Stimulated activated memory B cell treated with anti-CD40 and anti-IgM and Interleukin-4, amounts not matched to agents 10 μg/mL and 1 μg/mL and 100 μg/mL, for 72 hours (primary cell): Measurements from ENCODE around the gene KLK4.
A peak's percentile ranks its signal among the peaks of the same experiment; 100 is the strongest.
"Not testable (repeated sequence)": the region's sequence is repeated elsewhere in the genome, so short reads cannot be mapped to it uniquely, and the experiment has no call there.

Experiments
- ATAC-seq: fragments of 150-1000 bp; cut with Tn5 transposase; 2 replicates; pipeline ENCODE4 v1.10.0; 2021
- H3K27ac Mint-ChIP-seq: one replicate; pipeline ENCODE4 v1.8.0; 2022; ENCODE audit warnings: mild to moderate bottlenecking, mixed read lengths
- H3K27me3 Mint-ChIP-seq: one replicate; pipeline ENCODE4 v1.8.0; 2022; ENCODE audit warnings: mixed read lengths
- H3K36me3 Mint-ChIP-seq: one replicate; pipeline ENCODE4 v1.8.0; 2022; ENCODE audit warnings: mixed read lengths
- H3K4me1 Mint-ChIP-seq: one replicate; pipeline ENCODE4 v1.8.0; 2022; ENCODE audit warnings: mixed read lengths
- H3K4me3 Mint-ChIP-seq: one replicate; pipeline ENCODE4 v1.8.0; 2022; ENCODE audit warnings: mild to moderate bottlenecking, moderate library complexity, mixed read lengths
- H3K9me3 Mint-ChIP-seq: one replicate; pipeline ENCODE4 v1.8.0; 2022; ENCODE audit warnings: mixed read lengths

Gene KLK4

GRCh38 chr19:50897612-50898011, 13.6 kb downstream of the KLK4 start:
- H3K27me3 Mint-ChIP-seq: no peaks in the 10 kb centered on the region
- peaks cover 36% of the 10 kb centered on the region for H3K4me1 Mint-ChIP-seq
- peak overlapping the region; percentile 94 for H3K27ac Mint-ChIP-seq
- ATAC-seq: no peak
- no peaks in the 10 kb centered on the region for H3K36me3 Mint-ChIP-seq
- no peak overlapping the region for H3K4me3 Mint-ChIP-seq
- H3K9me3 Mint-ChIP-seq: peaks cover 4% of the 10 kb centered on the region

- Mint-ChIP-seq H3K27me3 (no peaks in the 10 kb centered on the region), H3K4me3 (peak overlapping the region; percentile 50), H3K27ac (peak overlapping the region; percentile 94), H3K36me3 (no peaks in the 10 kb centered on the region), H3K4me1 (peaks cover 41% of the 10 kb centered on the region), H3K9me3 (peaks cover 4% of the 10 kb centered on the region)
- peak; percentile 49 for ATAC-seq
Measured at GRCh38 chr19:50897191-50897607, 14.0 kb downstream of the KLK4 start.

- H3K4me3 Mint-ChIP-seq: peak overlapping the region; percentile 50
- no peaks in the 10 kb centered on the region for H3K36me3 Mint-ChIP-seq
- H3K27me3 Mint-ChIP-seq: no peaks in the 10 kb centered on the region
- peak; percentile 99 for ATAC-seq
- H3K4me1 Mint-ChIP-seq: peaks cover 46% of the 10 kb centered on the region
- peaks cover 4% of the 10 kb centered on the region for H3K9me3 Mint-ChIP-seq
- peak overlapping the region; percentile 94 for H3K27ac Mint-ChIP-seq
Measured at GRCh38 chr19:50896591-50897190, 14.5 kb downstream of the KLK4 start.

GRCh38 chr19:50896089-50896590, 15.1 kb downstream of the KLK4 start:
- H3K4me3 Mint-ChIP-seq, H3K36me3 Mint-ChIP-seq, H3K27me3 Mint-ChIP-seq, ATAC-seq, H3K9me3 Mint-ChIP-seq: not testable (repeated sequence)
- Mint-ChIP-seq H3K4me1 (peaks cover 51% of the 10 kb centered on the region), H3K27ac (peak overlapping the region; percentile 94)

- Mint-ChIP-seq H3K4me1 (peaks cover 63% of the 10 kb centered on the region), H3K9me3 (peaks cover 4% of the 10 kb centered on the region), H3K4me3 (no peak overlapping the region), H3K36me3 (no peaks in the 10 kb centered on the region), H3K27ac (peak overlapping the region; percentile 28), H3K27me3 (no peaks in the 10 kb centered on the region)
- ATAC-seq: no peak
Measured at GRCh38 chr19:50894478-50895356, 16.5 kb downstream of the KLK4 start.

- no peaks in the 10 kb centered on the region for H3K27me3 Mint-ChIP-seq
Measured at GRCh38 chr19:50893047-50893736, 18.0 kb downstream of the KLK4 start.

GRCh38 chr19:50891253-50891625, 20.0 kb downstream of the KLK4 start:
- Mint-ChIP-seq H3K9me3 (peaks cover 4% of the 10 kb centered on the region), H3K27ac (peak overlapping the region; percentile 78), H3K36me3 (no peaks in the 10 kb centered on the region), H3K4me3 (no peak overlapping the region), H3K4me1 (peaks cover 58% of the 10 kb centered on the region), H3K27me3 (peaks cover 11% of the 10 kb centered on the region)
- peak; percentile 52 for ATAC-seq

More at GRCh38 chr19:50893047-50893736, 18.0 kb downstream of the KLK4 start:
- no peak for ATAC-seq
- H3K4me1 Mint-ChIP-seq: peaks cover 75% of the 10 kb centered on the region
- no peaks in the 10 kb centered on the region for H3K36me3 Mint-ChIP-seq
- H3K27ac Mint-ChIP-seq: no peak overlapping the region
- peaks cover 4% of the 10 kb centered on the region for H3K9me3 Mint-ChIP-seq
- H3K4me3 Mint-ChIP-seq: no peak overlapping the region

GRCh38 chr19:50890422-50891252, 20.6 kb downstream of the KLK4 start:
- peak overlapping the region; percentile 78 for H3K27ac Mint-ChIP-seq
- peaks cover 11% of the 10 kb centered on the region for H3K27me3 Mint-ChIP-seq
- ATAC-seq: peak; percentile 72
- H3K4me1 Mint-ChIP-seq: peaks cover 53% of the 10 kb centered on the region
- H3K9me3 Mint-ChIP-seq: peaks cover 4% of the 10 kb centered on the region
- H3K4me3 Mint-ChIP-seq: no peak overlapping the region
- H3K36me3 Mint-ChIP-seq: no peaks in the 10 kb centered on the region

GRCh38 chr19:50889638-50890037, 21.6 kb downstream of the KLK4 start:
- Mint-ChIP-seq H3K27me3 (peaks cover 11% of the 10 kb centered on the region), H3K36me3 (no peaks in the 10 kb centered on the region), H3K4me3 (no peak overlapping the region), H3K27ac (no peak overlapping the region), H3K4me1 (peaks cover 47% of the 10 kb centered on the region), H3K9me3 (no peaks in the 10 kb centered on the region)
- no peak for ATAC-seq

- no peaks in the 10 kb centered on the region for H3K9me3 Mint-ChIP-seq
- no peak for ATAC-seq
- H3K36me3 Mint-ChIP-seq: no peaks in the 10 kb centered on the region
- peaks cover 20% of the 10 kb centered on the region for H3K4me1 Mint-ChIP-seq
- H3K27ac Mint-ChIP-seq: peak overlapping the region; percentile 5
- no peak overlapping the region for H3K4me3 Mint-ChIP-seq
- H3K27me3 Mint-ChIP-seq: peaks cover 19% of the 10 kb centered on the region
Measured at GRCh38 chr19:50882188-50882587, 29.0 kb downstream of the KLK4 start.

GRCh38 chr19:50880241-50880640, 31.0 kb downstream of the KLK4 start:
- Mint-ChIP-seq H3K36me3 (no peaks in the 10 kb centered on the region), H3K9me3 (no peaks in the 10 kb centered on the region), H3K27ac (peak overlapping the region; percentile 49), H3K4me3 (no peak overlapping the region), H3K27me3 (peaks cover 10% of the 10 kb centered on the region), H3K4me1 (peaks cover 20% of the 10 kb centered on the region)
- no peak for ATAC-seq

- Mint-ChIP-seq H3K4me3 (no peak overlapping the region), H3K4me1 (peaks cover 20% of the 10 kb centered on the region), H3K9me3 (no peaks in the 10 kb centered on the region), H3K27me3 (peaks cover 10% of the 10 kb centered on the region), H3K36me3 (no peaks in the 10 kb centered on the region), H3K27ac (no peak overlapping the region)
- no peak for ATAC-seq
Measured at GRCh38 chr19:50878851-50879250, 32.3 kb downstream of the KLK4 start.

- peak; percentile 22 for ATAC-seq
- no peaks in the 10 kb centered on the region for H3K9me3 Mint-ChIP-seq
- H3K27me3 Mint-ChIP-seq: peaks cover 10% of the 10 kb centered on the region
- H3K4me1 Mint-ChIP-seq: peaks cover 20% of the 10 kb centered on the region
- H3K27ac Mint-ChIP-seq: no peak overlapping the region
- H3K36me3 Mint-ChIP-seq: no peaks in the 10 kb centered on the region
- no peak overlapping the region for H3K4me3 Mint-ChIP-seq
Measured at GRCh38 chr19:50877338-50877737, 33.9 kb downstream of the KLK4 start.

- Mint-ChIP-seq H3K36me3 (no peaks in the 10 kb centered on the region), H3K4me1 (peaks cover 12% of the 10 kb centered on the region), H3K4me3 (no peak overlapping the region), H3K27me3 (peaks cover 11% of the 10 kb centered on the region), H3K9me3 (peaks cover under 1% of the 10 kb centered on the region), H3K27ac (no peak overlapping the region)
- ATAC-seq: peak; percentile 5
Measured at GRCh38 chr19:50876456-50876855, 34.7 kb downstream of the KLK4 start.
